ENCODE results near the gene NRF1.
"Not testable (repeated sequence)": the region's sequence is repeated elsewhere in the genome, so short reads cannot be mapped to it uniquely, and the experiment has no call there.

Gene NRF1

GRCh38 chr7:129597672-129598071 lies 13.8 kb upstream of the NRF1 start:
- Mint-ChIP-seq H3K36me3 (no peaks in the 10 kb centered on the region), H3K4me1 (peaks cover 8% of the 10 kb centered on the region), H3K9me3 (no peaks in the 10 kb centered on the region), H3K27ac (no peak overlapping the region), H3K4me3 (no peak overlapping the region)
- DNase-seq (ENCODE audit: low spot score in 2 of 2), result no peak
- ATAC-seq, result no peak

- H3K4me1 Mint-ChIP-seq, result peaks cover 13% of the 10 kb centered on the region
- ATAC-seq (no peak), DNase-seq (ENCODE audit: low spot score in 2 of 2) (no peak)
- no peak overlapping the region for H3K27ac Mint-ChIP-seq
- no peaks in the 10 kb centered on the region for H3K36me3 Mint-ChIP-seq
- no peak overlapping the region for H3K4me3 Mint-ChIP-seq
- no peaks in the 10 kb centered on the region for H3K9me3 Mint-ChIP-seq
These were observed 12.3 kb upstream of the NRF1 start for GRCh38 chr7:129599174-129599573.

- Mint-ChIP-seq H3K4me1 (peaks cover 42% of the 10 kb centered on the region), H3K36me3 (peaks cover 13% of the 10 kb centered on the region)
- DNase-seq (ENCODE audit: low spot score in 2 of 2); H3K27ac Mint-ChIP-seq; H3K9me3 Mint-ChIP-seq; H3K4me3 Mint-ChIP-seq: not testable (repeated sequence)
- ATAC-seq, result peak; percentile 54
These were observed 7.9 kb upstream of the NRF1 start for GRCh38 chr7:129603594-129603993.

- not testable (repeated sequence) for H3K27ac Mint-ChIP-seq; ATAC-seq; DNase-seq (ENCODE audit: low spot score in 2 of 2); H3K9me3 Mint-ChIP-seq; H3K4me3 Mint-ChIP-seq
- Mint-ChIP-seq H3K4me1 (peaks cover 43% of the 10 kb centered on the region), H3K36me3 (peaks cover 17% of the 10 kb centered on the region)
These were observed 7.5 kb upstream of the NRF1 start for GRCh38 chr7:129604021-129604420.

- H3K9me3 Mint-ChIP-seq, result no peaks in the 10 kb centered on the region
- peak overlapping the region; percentile 27 for H3K27ac Mint-ChIP-seq
- ATAC-seq, result no peak
- no peak overlapping the region for H3K4me3 Mint-ChIP-seq
- no peak for DNase-seq (ENCODE audit: low spot score in 2 of 2)
- H3K4me1 Mint-ChIP-seq, result peaks cover 52% of the 10 kb centered on the region
- H3K36me3 Mint-ChIP-seq, result peaks cover 26% of the 10 kb centered on the region
These were observed 6.6 kb upstream of the NRF1 start for GRCh38 chr7:129604713-129605437.

- Mint-ChIP-seq H3K4me3 (no peak overlapping the region), H3K4me1 (peaks cover 51% of the 10 kb centered on the region), H3K9me3 (no peaks in the 10 kb centered on the region), H3K27ac (peak overlapping the region; percentile 27), H3K36me3 (peaks cover 35% of the 10 kb centered on the region)
- DNase-seq (ENCODE audit: low spot score in 2 of 2) (no peak), ATAC-seq (no peak)
These were observed 5.4 kb upstream of the NRF1 start for GRCh38 chr7:129605960-129606614.

GRCh38 chr7:129606803-129607202 lies 4.7 kb upstream of the NRF1 start:
- H3K36me3 Mint-ChIP-seq, result peaks cover 38% of the 10 kb centered on the region
- DNase-seq (ENCODE audit: low spot score in 2 of 2), result no peak
- peak overlapping the region; percentile 27 for H3K27ac Mint-ChIP-seq
- H3K4me3 Mint-ChIP-seq, result no peak overlapping the region
- H3K4me1 Mint-ChIP-seq, result peaks cover 51% of the 10 kb centered on the region
- H3K9me3 Mint-ChIP-seq, result no peaks in the 10 kb centered on the region
- no peak for ATAC-seq

GRCh38 chr7:129607471-129608120 lies 3.9 kb upstream of the NRF1 start:
- ATAC-seq (no peak), DNase-seq (ENCODE audit: low spot score in 2 of 2) (peak; percentile 21 to 72)
- H3K4me1 Mint-ChIP-seq, result peaks cover 54% of the 10 kb centered on the region
- no peaks in the 10 kb centered on the region for H3K9me3 Mint-ChIP-seq
- H3K36me3 Mint-ChIP-seq, result peaks cover 41% of the 10 kb centered on the region
- H3K27ac Mint-ChIP-seq, result no peak overlapping the region
- H3K4me3 Mint-ChIP-seq, result no peak overlapping the region

- Mint-ChIP-seq H3K9me3 (no peaks in the 10 kb centered on the region), H3K27ac (peak overlapping the region; percentile 99), H3K36me3 (peaks cover 47% of the 10 kb centered on the region), H3K4me1 (peaks cover 65% of the 10 kb centered on the region), H3K4me3 (peak overlapping the region; percentile 90)
- ATAC-seq (no peak), DNase-seq (ENCODE audit: low spot score in 2 of 2) (no peak)
These were observed 1.9 kb upstream of the NRF1 start for GRCh38 chr7:129609666-129610065.

- Mint-ChIP-seq H3K4me3 (peak overlapping the region; percentile 90), H3K27ac (peak overlapping the region; percentile 99), H3K4me1 (peaks cover 61% of the 10 kb centered on the region), H3K36me3 (peaks cover 47% of the 10 kb centered on the region), H3K9me3 (no peaks in the 10 kb centered on the region)
- no peak for ATAC-seq
- DNase-seq (ENCODE audit: low spot score in 2 of 2), result peak in 1 of 2 donors; percentile 59
These were observed 743 bp upstream of the NRF1 start for GRCh38 chr7:129610709-129611245.

- ATAC-seq (peak; percentile 44), DNase-seq (ENCODE audit: low spot score in 2 of 2) (peak; percentile 18 to 76)
- H3K27ac Mint-ChIP-seq, result peak overlapping the region; percentile 93
- H3K4me1 Mint-ChIP-seq, result peaks cover 58% of the 10 kb centered on the region
- peak overlapping the region; percentile 90 for H3K4me3 Mint-ChIP-seq
- no peaks in the 10 kb centered on the region for H3K9me3 Mint-ChIP-seq
- peaks cover 47% of the 10 kb centered on the region for H3K36me3 Mint-ChIP-seq
These were observed 844 bp downstream of the NRF1 start for GRCh38 chr7:129612112-129613015.

- no peak for ATAC-seq
- no peak for DNase-seq (ENCODE audit: low spot score in 2 of 2)
These were observed 1.5 kb downstream of the NRF1 start for GRCh38 chr7:129613016-129613337.

GRCh38 chr7:129615018-129615417 lies 3.5 kb downstream of the NRF1 start:
- no peaks in the 10 kb centered on the region for H3K9me3 Mint-ChIP-seq
- peak; percentile 66 for ATAC-seq
- H3K4me3 Mint-ChIP-seq, result no peak overlapping the region
- peaks cover 68% of the 10 kb centered on the region for H3K4me1 Mint-ChIP-seq
- H3K27ac Mint-ChIP-seq, result no peak overlapping the region
- H3K36me3 Mint-ChIP-seq, result peaks cover 20% of the 10 kb centered on the region
- DNase-seq (ENCODE audit: low spot score in 2 of 2), result no peak

More at GRCh38 chr7:129613016-129613337, 1.5 kb downstream of the NRF1 start:
- Mint-ChIP-seq H3K4me1 (peaks cover 60% of the 10 kb centered on the region), H3K27ac (peak overlapping the region; percentile 93), H3K9me3 (no peaks in the 10 kb centered on the region), H3K4me3 (peak overlapping the region; percentile 90), H3K36me3 (peaks cover 40% of the 10 kb centered on the region)

GRCh38 chr7:129616530-129616929 lies 5.0 kb downstream of the NRF1 start:
- no peak overlapping the region for H3K4me3 Mint-ChIP-seq
- DNase-seq (ENCODE audit: low spot score in 2 of 2), result no peak
- H3K4me1 Mint-ChIP-seq, result peaks cover 69% of the 10 kb centered on the region
- no peak for ATAC-seq
- H3K9me3 Mint-ChIP-seq, result no peaks in the 10 kb centered on the region
- H3K36me3 Mint-ChIP-seq, result peaks cover 9% of the 10 kb centered on the region
- no peak overlapping the region for H3K27ac Mint-ChIP-seq

GRCh38 chr7:129617178-129617577 lies 5.7 kb downstream of the NRF1 start:
- Mint-ChIP-seq H3K4me3 (no peak overlapping the region), H3K36me3 (peaks cover 9% of the 10 kb centered on the region), H3K27ac (no peak overlapping the region), H3K9me3 (no peaks in the 10 kb centered on the region), H3K4me1 (peaks cover 69% of the 10 kb centered on the region)
- DNase-seq (ENCODE audit: low spot score in 2 of 2) (no peak), ATAC-seq (no peak)
